PC-9 (cell line): ENCODE results near the gene OSBPL3. TPM values are rescaled to one million over a fixed set of nuclear protein-coding genes. Genes with fewer than 3 reads are reported as not detected.
A peak's percentile ranks its signal among the peaks of the same experiment; 100 is the strongest.

ENCODE experiments used
- BruUV-seq: library from RNA; stranded (reverse); fragments of 400-500 nt; replicated peaks from 2 replicates; lab custom pipeline; 2021; lab: Mats Ljungman, UMichigan
- CTCF ChIA-PET: fragments of 300-600 bp; sonication (Branson Sonifier 250); formaldehyde crosslinking; loops from one replicate; lab custom pipeline; 2022; ENCODE audit warnings: antibody characterized with exemption; lab: Charles Lee
- POLR2A ChIA-PET: fragments of 300-600 bp; sonication (Branson Sonifier 250); formaldehyde crosslinking; loops from one replicate; lab custom pipeline; 2022; ENCODE audit warnings: antibody characterized with exemption; ENCODE audit not compliant: unreplicated experiment; lab: Charles Lee
- DNase-seq, 2 experiments: peaks; one replicate each; pipeline versions ENCODE4 v3.0.0 to v3.0.0-alpha.2; 2015 to 2022; ENCODE audit warnings: mixed read lengths in 1 of 2
- H2AFZ ChIP-seq: fragments of 200-600 bp; sonication (generic); 2 replicates; pipeline ENCODE4 v1.8.1; 2017; ENCODE audit warnings: antibody characterized with exemption
- H3F3A ChIP-seq: fragments of 200-600 bp; sonication (generic); 2 replicates; pipeline ENCODE4 v1.8.1; 2017; ENCODE audit warnings: antibody characterized with exemption, mild to moderate bottlenecking, low read depth; ENCODE audit not compliant: insufficient read depth
- H3K27ac ChIP-seq: fragments of 200-600 bp; sonication (generic); 2 replicates; pipeline ENCODE4 v1.6.1; 2016; ENCODE audit warnings: mixed run types
- H3K27me3 ChIP-seq: fragments of 200-600 bp; sonication (generic); 2 replicates; pipeline ENCODE4 v1.6.1; 2016; ENCODE audit warnings: low read depth, mixed run types; ENCODE audit not compliant: insufficient read depth
- H3K36me3 ChIP-seq: fragments of 200-600 bp; sonication (generic); 2 replicates; pipeline ENCODE4 v1.6.1; 2016; ENCODE audit warnings: low read depth, mixed run types
- H3K4me1 ChIP-seq: fragments of 200-600 bp; sonication (generic); replicated peaks from 2 replicates; pipeline ENCODE4 v1.6.1; 2016; ENCODE audit warnings: mixed run types; ENCODE audit not compliant: insufficient read depth
- H3K4me2 ChIP-seq: fragments of 200-600 bp; sonication (generic); 2 replicates; pipeline ENCODE4 v1.6.1; 2017; ENCODE audit warnings: mixed run types
- H3K4me3 ChIP-seq: fragments of 200-600 bp; sonication (generic); 2 replicates; pipeline ENCODE4 v1.6.1; 2016; ENCODE audit warnings: mixed run types
- H3K79me2 ChIP-seq: fragments of 200-600 bp; sonication (generic); 2 replicates; pipeline ENCODE4 v1.6.1; 2017; ENCODE audit warnings: low read depth, mixed run types
- H3K9me2 ChIP-seq: fragments of 200-600 bp; sonication (generic); 2 replicates; pipeline ENCODE4 v1.8.1; 2017; ENCODE audit warnings: mild to moderate bottlenecking; ENCODE audit not compliant: insufficient read depth
- H3K9me3 ChIP-seq: fragments of 200-600 bp; sonication (generic); 2 replicates; pipeline ENCODE4 v1.8.1; 2016; ENCODE audit warnings: low read depth; ENCODE audit not compliant: insufficient read depth
- H4K20me1 ChIP-seq: fragments of 200-600 bp; sonication (generic); 2 replicates; pipeline ENCODE4 v1.8.1; 2017; ENCODE audit not compliant: insufficient read depth
- EZH2 ChIP-seq: fragments of 200-600 bp; sonication (generic); IDR thresholded peaks from 2 replicates; pipeline ENCODE4 v1.8.0; 2017; ENCODE audit warnings: antibody characterized with exemption, low read depth
- intact Hi-C: fragments of 100-400 bp; cut with micrococcal nuclease; formaldehyde crosslinking; loops from one replicate; pipeline ENCODE4 v1.10.0; 2022; ENCODE audit not compliant: unreplicated experiment
- total RNA-seq: library from RNA; stranded (reverse); gene quantifications from 2 replicates; pipeline ENCODE4 v1.2.3, GENCODE V29; 2021
- TF ChIP-seq, protein P1 (sequence below): fragments of 200-600 bp; sonication (generic); conservative IDR thresholded peaks from 2 replicates; pipeline ENCODE4 v1.6.1; 2017; ENCODE audit warnings: mixed run types, antibody characterized with exemption, mild to moderate bottlenecking, moderate library complexity

The OSBPL3 gene
- total RNA-seq, 1 experiment from 2014 or later, result 87.6 TPM

DNA sequence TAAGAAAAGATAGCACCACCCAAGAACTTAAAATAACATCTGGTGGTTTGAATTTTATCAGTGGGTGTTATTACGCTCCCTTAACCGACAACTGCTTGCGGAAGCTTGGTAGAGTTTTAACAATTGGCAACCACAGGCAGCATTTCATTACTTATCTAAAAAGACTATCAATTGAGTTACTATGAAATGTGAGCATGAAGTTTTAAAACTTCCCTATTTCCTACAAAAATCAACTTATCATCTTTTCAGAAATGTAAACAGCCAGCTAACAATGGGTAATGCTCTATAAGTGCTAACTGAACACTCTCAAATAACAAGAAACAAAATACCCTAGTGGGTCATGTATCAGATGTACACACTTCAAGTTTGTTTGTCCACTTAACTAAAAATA, 68.8 kb downstream of the OSBPL3 start:
- 0 out of 2 replicates have a peak, but pooled peaks cover 2% of the 10 kb centered on the region for H3K9me3 ChIP-seq
- H3K4me1 ChIP-seq, result peaks cover 33% of the 10 kb centered on the region
- no peak overlapping the region for H2AFZ ChIP-seq
- no peaks in the 10 kb centered on the region for H3K36me3 ChIP-seq
- no peak for DNase-seq
- H3K4me3 ChIP-seq, result no peak overlapping the region
- no peaks in the 10 kb centered on the region for H4K20me1 ChIP-seq
- ChIA-PET POLR2A (interaction anchor here (0.7 to 1.1 kb wide), 2 partner anchors 67 to 338 kb away, joined by 4 read pairs; partner anchors contain the start of gene PALS2), CTCF (interaction anchor here (0.6 kb wide), 1 partner anchor 132 kb away, joined by 9 read pairs; no protein-coding TSS in a partner anchor)
- H3K4me2 ChIP-seq, result no peak overlapping the region
- no peak for TF ChIP-seq EZH2
- TF ChIP-seq, protein P1, sequence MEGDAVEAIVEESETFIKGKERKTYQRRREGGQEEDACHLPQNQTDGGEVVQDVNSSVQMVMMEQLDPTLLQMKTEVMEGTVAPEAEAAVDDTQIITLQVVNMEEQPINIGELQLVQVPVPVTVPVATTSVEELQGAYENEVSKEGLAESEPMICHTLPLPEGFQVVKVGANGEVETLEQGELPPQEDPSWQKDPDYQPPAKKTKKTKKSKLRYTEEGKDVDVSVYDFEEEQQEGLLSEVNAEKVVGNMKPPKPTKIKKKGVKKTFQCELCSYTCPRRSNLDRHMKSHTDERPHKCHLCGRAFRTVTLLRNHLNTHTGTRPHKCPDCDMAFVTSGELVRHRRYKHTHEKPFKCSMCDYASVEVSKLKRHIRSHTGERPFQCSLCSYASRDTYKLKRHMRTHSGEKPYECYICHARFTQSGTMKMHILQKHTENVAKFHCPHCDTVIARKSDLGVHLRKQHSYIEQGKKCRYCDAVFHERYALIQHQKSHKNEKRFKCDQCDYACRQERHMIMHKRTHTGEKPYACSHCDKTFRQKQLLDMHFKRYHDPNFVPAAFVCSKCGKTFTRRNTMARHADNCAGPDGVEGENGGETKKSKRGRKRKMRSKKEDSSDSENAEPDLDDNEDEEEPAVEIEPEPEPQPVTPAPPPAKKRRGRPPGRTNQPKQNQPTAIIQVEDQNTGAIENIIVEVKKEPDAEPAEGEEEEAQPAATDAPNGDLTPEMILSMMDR, result no peak
- intact Hi-C loops, result no loop called here
- H3K9me2 ChIP-seq, result no peaks in the 10 kb centered on the region
- BruUV-seq, result no TSS peak
- H3K27me3 ChIP-seq, result no peaks in the 10 kb centered on the region
- H3F3A ChIP-seq, result peaks cover 26% of the 10 kb centered on the region
- peaks cover 76% of the 10 kb centered on the region for H3K79me2 ChIP-seq
- H3K27ac ChIP-seq, result no peak overlapping the region

DNA sequence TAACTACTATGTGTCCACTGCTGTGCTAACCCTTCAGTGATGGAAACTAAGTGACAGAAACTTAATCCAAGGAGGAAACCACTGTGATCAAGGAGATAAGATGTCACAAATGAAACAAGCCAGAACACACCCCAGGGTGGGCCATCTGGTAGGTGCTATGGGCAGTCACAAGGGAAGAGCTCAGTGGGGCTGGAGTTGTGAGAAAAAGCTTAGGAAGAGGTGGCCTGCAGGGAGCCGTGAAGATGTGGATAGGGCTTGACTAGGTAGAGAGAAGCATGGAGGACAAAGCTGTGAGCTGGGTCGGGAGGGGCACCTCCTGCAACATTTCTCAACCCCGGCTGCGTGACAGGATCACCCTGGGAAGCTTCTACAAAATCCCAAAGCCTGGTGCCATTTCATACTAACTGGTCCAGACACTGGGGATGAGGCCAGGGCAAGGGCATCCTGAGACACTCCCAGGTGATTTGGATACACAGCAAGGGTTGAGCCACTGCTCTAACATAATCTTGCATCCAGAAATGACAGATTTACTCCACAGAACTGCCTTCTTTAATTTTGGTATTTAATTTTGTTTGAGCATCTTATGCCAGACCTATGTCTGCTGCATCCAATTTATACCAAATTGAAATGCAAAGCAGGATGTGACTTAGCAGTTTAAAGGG, 69.3 kb downstream of the OSBPL3 start:
- Histone ChIP-seq H3K4me3 (no peak overlapping the region), H3K9me2 (no peaks in the 10 kb centered on the region), H3K27me3 (no peaks in the 10 kb centered on the region), H3K27ac (no peak overlapping the region), H3K79me2 (peaks cover 76% of the 10 kb centered on the region), H3F3A (peaks cover 26% of the 10 kb centered on the region), H3K36me3 (no peaks in the 10 kb centered on the region), H3K4me1 (peaks cover 39% of the 10 kb centered on the region), H3K4me2 (no peak overlapping the region), H2AFZ (no peak overlapping the region), H4K20me1 (no peaks in the 10 kb centered on the region), H3K9me3 (no peaks in the 10 kb centered on the region; the same call in 1 of the 2 replicates)
- intact Hi-C loops, result no loop called here
- no TSS peak for BruUV-seq
- TF ChIP-seq EZH2, result no peak
- TF ChIP-seq, protein P1, result no peak
- ChIA-PET POLR2A (interaction anchor here (1.1 kb wide), 1 partner anchor 67 kb away, joined by 4 read pairs; no protein-coding TSS in a partner anchor), CTCF (interaction anchor here (0.6 kb wide), 1 partner anchor 132 kb away, joined by 9 read pairs; no protein-coding TSS in a partner anchor)
- no peak for DNase-seq

DNA sequence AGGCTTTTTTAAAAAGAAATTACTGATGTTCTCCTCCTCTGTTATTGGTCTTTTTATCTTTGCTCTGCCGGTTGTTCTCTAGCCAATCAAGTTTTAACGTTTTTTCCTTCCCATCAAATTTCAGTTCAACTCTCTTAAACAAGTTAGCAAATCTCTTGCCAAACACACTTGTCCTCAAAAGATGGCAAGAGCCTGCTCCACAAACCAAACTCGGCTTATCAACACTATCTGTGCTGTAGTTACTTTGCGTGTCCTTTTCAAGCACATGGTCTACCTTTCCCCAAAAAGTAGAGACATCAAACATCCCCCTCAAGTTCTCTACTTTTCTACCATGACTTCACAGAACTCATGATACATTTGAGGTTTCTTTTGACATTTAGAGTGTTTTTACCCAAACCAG, 71.3 kb downstream of the OSBPL3 start:
- ChIA-PET POLR2A (no interaction called here), CTCF (no interaction called here)
- Histone ChIP-seq H3K36me3 (0 out of 2 replicates have a peak, but pooled peaks cover 6% of the 10 kb centered on the region), H3K27me3 (no peaks in the 10 kb centered on the region), H2AFZ (no peak overlapping the region), H3K4me1 (peaks cover 58% of the 10 kb centered on the region), H3K9me3 (no peaks in the 10 kb centered on the region; the same call in 1 of the 2 replicates), H3K9me2 (no peaks in the 10 kb centered on the region), H4K20me1 (no peaks in the 10 kb centered on the region), H3K79me2 (peaks cover 83% of the 10 kb centered on the region), H3K4me2 (peak overlapping the region; percentile 68), H3K4me3 (no peak overlapping the region), H3K27ac (peak overlapping the region; percentile 86), H3F3A (peaks cover 30% of the 10 kb centered on the region)
- TF ChIP-seq, protein P1, result no peak
- no peak for TF ChIP-seq EZH2
- BruUV-seq, result no TSS peak
- DNase-seq, result no peak
- intact Hi-C loops, result no loop called here
